GM12878 (cell line): ENCODE data around the gene TTLL6. TPM values are rescaled to one million over a fixed set of nuclear protein-coding genes. Genes with fewer than 3 reads are reported as not detected.

Source experiments
- ATAC-seq: fragments of 200-7000 bp; cut with Tn5 transposase; 3 replicates; pipeline ENCODE4 v1.9.1; 2020; ENCODE audit warnings: mild to moderate bottlenecking, moderate library complexity
- BruUV-seq: library from RNA; stranded (reverse); fragments of 400-500 nt; replicated peaks from 2 replicates; lab custom pipeline; 2021; lab: Mats Ljungman, UMichigan
- CTCF ChIA-PET: fragments of 300-600 bp; sonication (Branson Sonifier 250); formaldehyde crosslinking; extraction: SDS; loops from one replicate; lab custom pipeline; 2021; ENCODE audit warnings: inconsistent platforms; lab: Yijun Ruan, JAX
- POLR2A ChIA-PET: fragments of 350-600 bp; formaldehyde crosslinking; extraction: SDS; loops from one replicate; lab custom pipeline; 2021; ENCODE audit warnings: inconsistent platforms; lab: Charles Lee
- RAD21 ChIA-PET: fragments of 300-600 bp; sonication (Branson Sonifier 250); formaldehyde crosslinking; loops from one replicate; lab custom pipeline; 2023; ENCODE audit warnings: antibody characterized with exemption; ENCODE audit not compliant: unreplicated experiment; lab: Charles Lee
- SMC1A ChIA-PET: fragments of 300-600 bp; sonication (Branson Sonifier 250); formaldehyde crosslinking; loops from one replicate; lab custom pipeline; 2023; ENCODE audit not compliant: unreplicated experiment, uncharacterized antibody; lab: Charles Lee
- DNase-seq: peaks from one replicate; pipeline ENCODE4 v3.0.0-alpha.2; 2011; ENCODE audit warnings: low read depth, low spot score
- FAIRE-seq: peaks from 3 replicates; lab custom pipeline; 2011; peaks lifted over from hg19 to GRCh38; lab: Jason Lieb, UNC
- H2AFZ ChIP-seq: 2 replicates; pipeline ENCODE4 v1.6.0; 2011; ENCODE audit warnings: low read depth, low read length, control low read depth; ENCODE audit not compliant: control insufficient read depth
- H3K27ac ChIP-seq: 2 replicates; pipeline ENCODE4 v1.5.1; 2011; ENCODE audit warnings: control low read depth; ENCODE audit not compliant: control insufficient read depth, insufficient read depth
- H3K27me3 ChIP-seq, 2 experiments: replicated peaks in 1 of 2; 2 replicates each; pipeline versions ENCODE4 v1.6.0 to v1.6.1; 2011; ENCODE audit warnings: low read length in 1 of 2; ENCODE audit not compliant: control insufficient read depth in 2 of 2, insufficient read depth in 2 of 2
- H3K36me3 ChIP-seq, 2 experiments: 2 replicates each; pipeline ENCODE4 v1.5.1; 2011; ENCODE audit warnings: low read length in 1 of 2; ENCODE audit not compliant: control insufficient read depth in 2 of 2, insufficient read depth in 2 of 2
- H3K4me1 ChIP-seq: 2 replicates; pipeline ENCODE4 v1.6.1; 2011; ENCODE audit warnings: mild to moderate bottlenecking, low read length, moderate library complexity, mixed read lengths; ENCODE audit not compliant: control insufficient read depth, insufficient read depth
- H3K4me2 ChIP-seq: 2 replicates; pipeline ENCODE4 v1.6.0; 2011; ENCODE audit warnings: control low read depth; ENCODE audit not compliant: control insufficient read depth, insufficient read depth
- H3K4me3 ChIP-seq: fragments of 200-600 bp; sonication (generic); 2 replicates; pipeline ENCODE4 v1.5.1; 2016
- H3K79me2 ChIP-seq: 2 replicates; pipeline ENCODE4 v1.6.0; 2011; ENCODE audit warnings: low read length; ENCODE audit not compliant: control insufficient read depth, insufficient read depth
- H3K9ac ChIP-seq: 2 replicates; pipeline ENCODE4 v1.8.0; 2011; ENCODE audit warnings: low read length, control low read depth, mixed read lengths; ENCODE audit not compliant: control insufficient read depth, insufficient read depth
- H3K9me3 ChIP-seq: replicated peaks from 3 replicates; pipeline ENCODE4 v1.5.1; 2011; ENCODE audit warnings: mild to moderate bottlenecking, low read length; ENCODE audit not compliant: control insufficient read depth, insufficient read depth
- H4K20me1 ChIP-seq: 2 replicates; pipeline ENCODE4 v1.6.0; 2011; ENCODE audit not compliant: control insufficient read depth, insufficient read depth
- CTCF ChIP-seq, 3 experiments: IDR thresholded peaks in 2 of 3; conservative IDR thresholded peaks in 1 of 3; 2 replicates each; pipeline ENCODE4 v1.5.1; 2011; ENCODE audit warnings: low read depth in 3 of 3, low read length in 3 of 3, mild to moderate bottlenecking in 3 of 3, control low read depth in 2 of 3, moderate library complexity in 2 of 3, inconsistent platforms in 1 of 3, mixed read lengths in 1 of 3; ENCODE audit not compliant: control insufficient read depth in 2 of 3, insufficient read depth in 1 of 3; ENCODE audit errors: extremely low read depth in 1 of 3
- RELB ChIP-seq: fragments of 450-650 bp; IDR thresholded peaks from 2 replicates; pipeline ENCODE4 v1.6.1; 2017; ENCODE audit warnings: low read depth, mild to moderate bottlenecking, moderate library complexity
- YY1 ChIP-seq: IDR thresholded peaks from 2 replicates; pipeline ENCODE4 v1.6.1; 2011; ENCODE audit warnings: low read depth, mild to moderate bottlenecking, low read length
- WGBS: methylation state at CpG from one replicate; pipeline ENCODE4 v1.1.6; 2016; ENCODE audit warnings: low lambda C conversion rate; ENCODE audit not compliant: insufficient replicate concordance, insufficient coverage; ENCODE audit errors: missing lambda C conversion rate; 5-methylcytosine and 5-hydroxymethylcytosine counted together
- in situ Hi-C: fragments of 300-500 bp; cut with MboI; formaldehyde crosslinking; loops from 9 replicates; pipeline ENCODE4 v1.14.3; 2018; ENCODE audit warnings: mixed read lengths
- intact Hi-C: fragments of 100-400 bp; cut with micrococcal nuclease; formaldehyde crosslinking; loops from one replicate; pipeline ENCODE4 v1.14.2; 2022; ENCODE audit not compliant: unreplicated experiment
- polyA plus RNA-seq, 11 experiments: library from polyadenylated mRNA; depleted of rRNA in 4 of 11; unstranded in 6 of 11; stranded (reverse) in 5 of 11; fragments of >200 nt; fragmentation: Nextera tagmentation in 4 of 11; fragmentation: Illumina TruSeq in 1 of 11; extraction: Ambion mirVana in 4 of 11; extraction: Trizol in 1 of 11; gene quantifications; 1 replicate in 1 of 11; 2 replicates in 10 of 11; pipeline versions ENCODE4 v1.2.1 to v1.2.3, GENCODE V29; 2011 to 2016; ENCODE audit warnings: inconsistent platforms in 2 of 11, missing spikeins in 2 of 11, low read depth in 1 of 11
- total RNA-seq, 4 experiments: library from RNA; depleted of rRNA in 3 of 4; stranded (reverse); fragments of >200 nt in 3 of 4; fragmentation: Illumina TruSeq in 1 of 4; extraction: Trizol in 1 of 4; gene quantifications; 2 replicates each; pipeline versions ENCODE4 v1.2.1 to v1.2.3, GENCODE V29; 2013 to 2021

The TTLL6 gene
- total and polyA plus RNA-seq, 10 of the 15 experiments (the other 5 are each of a cell fraction or from before 2014, with no cell fraction given) = 0.06 to 0.36 (median 0.13) TPM; not detected in 4

GRCh38 chr17:48860034-48860433 is 43.0 kb upstream of the TTLL6 start:
- FAIRE-seq = no peak
- ChIA-PET POLR2A (interaction anchor here (0.6 kb wide), 1 partner anchor 17 kb away, joined by 3 read pairs; no protein-coding TSS in a partner anchor), RAD21 (no interaction called here), CTCF (interaction anchor here (0.9 to 4.0 kb wide), 3 partner anchors 10 to 44 kb away, joined by 3 to 22 read pairs (median 11); no protein-coding TSS in a partner anchor), SMC1A (interaction anchor here (1.4 to 2.0 kb wide), 4 partner anchors 19 to 52 kb away, joined by 4 to 7 read pairs (median 4); no protein-coding TSS in a partner anchor)
- no TSS peak for BruUV-seq
- H2AFZ ChIP-seq = no peak overlapping the region
- H3K4me3 ChIP-seq = no peak overlapping the region
- ATAC-seq = no peak
- H3K27me3 ChIP-seq = no peaks in the 10 kb centered on the region
- no peaks in the 10 kb centered on the region for H3K79me2 ChIP-seq
- H3K4me1 ChIP-seq = no peaks in the 10 kb centered on the region
- H3K27ac ChIP-seq = no peak overlapping the region
- no peak for DNase-seq
- no peaks in the 10 kb centered on the region for H3K9me3 ChIP-seq
- no peak overlapping the region for H3K4me2 ChIP-seq
- in situ Hi-C loops = no loop called here
- intact Hi-C loops = no loop called here
- WGBS = 98% methylated on average over 3 of the region's 3 CpGs
- H3K36me3 ChIP-seq = peaks cover 3 to 11% of the 10 kb centered on the region in 2 experiments; a peak in 3 of 4 replicates
- TF ChIP-seq CTCF (IDR thresholded peaks at IDR 0.05 in 2 of 3, conservative IDR thresholded peaks at IDR 0.05 in 1 of 3; ENCODE audit: control insufficient read depth in 2 of 3, extremely low read depth in 1 of 3, insufficient read depth in 1 of 3, low read depth in 3 of 3, low read length in 3 of 3) = peak in 1 of 3 experiments; percentile 17; a peak in 1 of 6 replicates
- no peak for TF ChIP-seq YY1
- no peak for TF ChIP-seq RELB
- H4K20me1 ChIP-seq = no peaks in the 10 kb centered on the region
- H3K9ac ChIP-seq = no peak overlapping the region
